Stimulated activated naive B cell treated with anti-CD40 and anti-IgM and Interleukin-4, amounts not matched to agents 10 μg/mL and 1 μg/mL and 100 μg/mL, for 72 hours (primary cell): ENCODE measurements around the gene LRGUK.

Source experiments
- ATAC-seq, 2 donors: fragments of 150-1000 bp; cut with Tn5 transposase; replicated peaks; 2 replicates each; pipeline ENCODE4 v1.10.0; 2021; ENCODE audit warnings: moderate library complexity in 1 of 2
- DNase-seq: peaks from one replicate; pipeline ENCODE4 v3.0.0; 2021
- H3K27ac Mint-ChIP-seq: one replicate; pipeline ENCODE4 v1.8.0; 2022; ENCODE audit warnings: mild to moderate bottlenecking, mixed read lengths
- H3K27me3 Mint-ChIP-seq, 2 donors: one replicate each; pipeline ENCODE4 v1.8.0; 2022; ENCODE audit warnings: mixed read lengths in 2 of 2
- H3K36me3 Mint-ChIP-seq, 2 donors: one replicate each; pipeline ENCODE4 v1.8.0; 2022; ENCODE audit warnings: mixed read lengths in 2 of 2, mild to moderate bottlenecking in 1 of 2
- H3K4me1 Mint-ChIP-seq, 2 donors: one replicate each; pipeline ENCODE4 v1.8.0; 2022; ENCODE audit warnings: mixed read lengths in 2 of 2, mild to moderate bottlenecking in 1 of 2
- H3K4me3 Mint-ChIP-seq, 2 donors: one replicate each; pipeline ENCODE4 v1.8.0; 2022; ENCODE audit warnings: mild to moderate bottlenecking in 2 of 2, mixed read lengths in 2 of 2, moderate library complexity in 1 of 2
- H3K9me3 Mint-ChIP-seq, 2 donors: one replicate each; pipeline ENCODE4 v1.8.0; 2022; ENCODE audit warnings: mixed read lengths in 2 of 2, mild to moderate bottlenecking in 1 of 2

Gene LRGUK

DNA sequence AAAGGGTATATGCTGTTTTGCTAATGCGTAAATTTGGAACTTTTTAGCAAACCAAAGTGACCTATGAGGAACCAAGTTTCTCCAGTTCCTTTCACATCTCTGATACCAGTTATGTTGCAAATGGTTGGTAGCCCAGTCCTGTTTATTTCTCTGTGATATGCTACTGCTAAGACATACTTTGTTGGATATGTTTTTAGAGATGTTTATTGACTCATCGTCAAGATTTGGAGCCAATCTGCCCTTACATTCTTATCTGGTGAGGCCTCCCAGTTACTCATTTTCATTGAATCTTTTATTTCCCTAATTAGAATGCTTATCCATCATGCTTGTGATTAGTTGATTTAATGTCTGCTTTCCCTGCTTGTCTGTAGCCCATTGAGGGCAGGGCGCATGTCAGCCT lies 58.9 kb downstream of the LRGUK start:
- DNase-seq (no peak), ATAC-seq (no peak)
- no peak overlapping the region for H3K4me3 Mint-ChIP-seq
- peaks cover 0 to 6% of the 10 kb centered on the region in 2 donors for H3K27me3 Mint-ChIP-seq
- no peak overlapping the region for H3K27ac Mint-ChIP-seq
- H3K9me3 Mint-ChIP-seq: no peaks in the 10 kb centered on the region
- no peaks in the 10 kb centered on the region for H3K4me1 Mint-ChIP-seq
- no peaks in the 10 kb centered on the region for H3K36me3 Mint-ChIP-seq

DNA sequence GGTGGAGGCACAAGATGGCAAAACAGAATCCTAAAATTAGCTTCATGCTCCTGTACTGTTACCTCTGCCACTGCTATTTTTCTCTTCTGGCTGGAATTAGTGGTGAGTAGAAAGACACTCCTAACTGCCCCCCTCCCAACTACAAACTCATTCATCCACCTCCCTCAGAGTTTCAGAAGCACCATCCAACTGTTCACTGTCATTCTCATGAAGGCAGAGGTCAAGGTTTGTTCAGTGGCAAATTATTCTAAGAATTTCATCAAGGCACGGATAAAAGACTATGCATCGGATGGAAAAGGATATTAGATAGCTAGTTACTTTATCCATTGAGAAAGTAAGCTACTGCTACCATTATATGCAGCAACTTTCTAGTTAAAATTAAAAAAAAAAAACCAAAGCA lies 59.7 kb downstream of the LRGUK start:
- DNase-seq (no peak), ATAC-seq (no peak)
- Mint-ChIP-seq H3K36me3 (no peaks in the 10 kb centered on the region), H3K9me3 (no peaks in the 10 kb centered on the region), H3K27me3 (peaks cover 0 to 6% of the 10 kb centered on the region in 2 donors), H3K27ac (no peak overlapping the region), H3K4me1 (no peaks in the 10 kb centered on the region), H3K4me3 (no peak overlapping the region)

DNA sequence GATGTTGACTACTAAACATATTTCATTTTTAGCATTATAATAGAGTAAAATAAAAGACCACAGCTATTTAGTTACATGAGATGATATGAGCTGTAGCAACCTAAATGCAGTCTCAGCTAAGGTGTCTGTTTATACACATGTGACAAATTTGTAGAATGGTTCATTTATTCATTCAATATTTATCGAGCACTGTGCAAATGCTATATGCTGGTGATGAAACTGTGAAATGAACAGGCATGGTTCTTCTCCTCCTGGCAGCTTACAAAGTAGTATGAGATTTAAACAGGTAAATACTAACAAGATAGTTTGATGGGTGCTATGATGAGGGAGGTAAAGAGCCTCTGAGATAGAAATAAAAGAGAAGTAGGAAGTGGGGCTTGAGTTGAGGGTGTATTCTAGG lies 60.8 kb downstream of the LRGUK start:
- Mint-ChIP-seq H3K27ac (no peak overlapping the region), H3K4me1 (no peaks in the 10 kb centered on the region), H3K27me3 (peaks cover 0 to 6% of the 10 kb centered on the region in 2 donors), H3K4me3 (no peak overlapping the region), H3K36me3 (no peaks in the 10 kb centered on the region), H3K9me3 (no peaks in the 10 kb centered on the region)
- ATAC-seq (no peak), DNase-seq (no peak)

DNA sequence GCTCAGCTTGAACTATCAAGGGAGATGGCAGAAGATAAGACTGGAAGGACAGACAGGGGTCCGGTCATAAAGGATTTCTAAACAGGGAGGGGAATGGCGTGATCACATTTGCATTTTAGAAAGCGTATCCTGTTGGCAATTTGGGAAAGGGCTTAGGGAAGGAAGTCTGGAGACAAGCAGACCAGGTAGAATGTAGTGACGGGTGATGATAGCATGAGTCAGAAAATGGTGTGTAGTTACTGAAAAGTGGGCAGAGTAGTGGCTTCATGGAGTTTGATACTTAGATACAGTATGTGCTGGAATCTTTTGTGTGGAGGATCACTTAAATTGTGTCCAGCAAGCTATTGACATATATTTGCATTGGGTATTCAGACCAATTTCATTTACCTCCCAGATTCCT lies 61.2 kb downstream of the LRGUK start:
- Mint-ChIP-seq H3K9me3 (no peaks in the 10 kb centered on the region), H3K4me1 (no peaks in the 10 kb centered on the region), H3K27ac (no peak overlapping the region), H3K4me3 (no peak overlapping the region), H3K27me3 (peaks cover 0 to 6% of the 10 kb centered on the region in 2 donors), H3K36me3 (no peaks in the 10 kb centered on the region)
- ATAC-seq (no peak), DNase-seq (no peak)

DNA sequence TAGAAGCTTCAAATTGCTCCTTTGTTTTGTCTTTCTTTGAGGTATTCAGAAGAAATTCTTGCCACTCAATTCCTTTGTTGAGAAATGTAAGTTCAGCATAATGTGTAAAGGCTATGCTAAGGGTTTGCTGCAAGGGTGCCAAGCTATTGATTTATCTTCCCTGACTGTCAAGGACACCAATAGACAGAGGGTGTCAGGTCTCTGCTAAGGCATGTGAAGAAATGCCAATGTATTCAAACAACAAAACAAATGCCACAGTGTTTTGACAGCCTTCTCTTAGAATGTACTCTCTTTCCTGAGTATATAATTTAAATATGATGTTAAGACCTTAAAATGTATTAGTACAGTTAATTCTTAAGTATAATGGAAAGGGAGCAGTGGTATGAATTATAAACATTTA lies 62.4 kb downstream of the LRGUK start:
- Mint-ChIP-seq H3K4me3 (no peak overlapping the region), H3K9me3 (no peaks in the 10 kb centered on the region), H3K36me3 (no peaks in the 10 kb centered on the region), H3K27ac (no peak overlapping the region), H3K27me3 (peaks cover 0 to 6% of the 10 kb centered on the region in 2 donors), H3K4me1 (no peaks in the 10 kb centered on the region)
- no peak for DNase-seq
- no peak for ATAC-seq

DNA sequence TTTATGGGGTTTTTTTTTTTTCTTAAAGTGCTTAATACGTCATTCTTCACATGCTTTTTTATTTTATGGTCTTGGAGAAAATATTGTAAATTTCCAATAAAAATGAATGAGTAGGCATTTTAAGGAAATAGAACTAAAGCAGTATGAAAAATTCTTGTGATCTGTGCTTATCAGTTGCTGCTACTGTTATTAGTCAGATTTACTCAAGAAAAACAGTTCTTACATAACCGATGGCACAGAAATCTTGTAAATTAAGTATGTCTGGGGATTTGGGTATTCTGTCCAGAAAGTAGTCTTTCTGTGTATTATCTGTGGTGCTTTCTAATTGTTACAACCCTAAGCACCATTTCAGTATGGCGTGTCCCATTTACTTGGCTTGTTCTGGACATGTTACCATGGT lies 64.7 kb downstream of the LRGUK start:
- Mint-ChIP-seq H3K4me1 (no peaks in the 10 kb centered on the region), H3K36me3 (no peaks in the 10 kb centered on the region), H3K4me3 (no peak overlapping the region), H3K9me3 (no peaks in the 10 kb centered on the region), H3K27me3 (peaks cover 0 to 6% of the 10 kb centered on the region in 2 donors), H3K27ac (no peak overlapping the region)
- no peak for DNase-seq
- ATAC-seq: no peak

DNA sequence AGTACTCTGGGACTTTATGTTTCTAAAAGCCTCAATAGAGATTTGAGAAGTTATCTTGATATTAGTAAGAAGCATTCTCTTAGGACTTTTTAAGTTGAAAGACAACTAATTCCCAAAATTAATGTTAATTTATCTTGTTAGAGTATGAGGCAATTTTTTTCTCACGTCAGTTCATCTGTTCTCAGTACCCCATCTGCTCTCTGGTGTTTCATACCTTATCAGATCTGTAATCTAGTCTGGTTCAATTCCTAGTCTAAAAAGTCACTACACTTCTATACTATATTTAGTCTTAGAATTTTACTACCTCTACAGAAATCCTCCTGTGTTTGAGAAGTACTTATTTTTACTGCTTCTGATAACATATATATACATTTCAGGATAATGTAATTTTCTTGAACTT lies 66.1 kb downstream of the LRGUK start:
- Mint-ChIP-seq H3K36me3 (no peaks in the 10 kb centered on the region), H3K27ac (no peak overlapping the region), H3K4me1 (no peaks in the 10 kb centered on the region), H3K4me3 (no peak overlapping the region), H3K27me3 (peaks cover 1% of the 10 kb centered on the region in 2 donors), H3K9me3 (no peaks in the 10 kb centered on the region)
- no peak for ATAC-seq
- no peak for DNase-seq

DNA sequence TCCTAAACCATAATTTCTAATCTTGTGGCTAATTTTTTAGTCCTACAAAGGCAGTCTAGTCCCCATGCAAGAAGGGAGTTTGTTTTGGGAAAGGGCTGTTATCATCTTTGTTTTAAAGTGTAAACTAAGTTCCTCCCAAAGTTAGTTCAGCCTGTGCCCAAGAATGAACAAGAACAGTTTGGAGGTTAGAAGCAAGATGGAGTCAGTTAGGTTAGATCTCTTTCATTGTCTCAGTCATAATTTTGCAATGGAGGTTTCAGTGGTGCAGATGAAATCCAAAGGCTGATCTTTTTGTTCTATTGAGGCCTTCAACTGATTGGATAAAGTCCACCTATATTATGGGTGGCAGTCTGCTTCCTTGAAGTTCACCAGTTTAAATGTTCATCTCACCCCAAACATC lies 68.1 kb downstream of the LRGUK start:
- H3K27me3 Mint-ChIP-seq: peaks cover 0 to 3% of the 10 kb centered on the region in 2 donors
- no peak overlapping the region for H3K27ac Mint-ChIP-seq
- no peaks in the 10 kb centered on the region for H3K36me3 Mint-ChIP-seq
- ATAC-seq (no peak), DNase-seq (no peak)
- H3K4me3 Mint-ChIP-seq: no peak overlapping the region
- H3K4me1 Mint-ChIP-seq: no peaks in the 10 kb centered on the region
- no peaks in the 10 kb centered on the region for H3K9me3 Mint-ChIP-seq

DNA sequence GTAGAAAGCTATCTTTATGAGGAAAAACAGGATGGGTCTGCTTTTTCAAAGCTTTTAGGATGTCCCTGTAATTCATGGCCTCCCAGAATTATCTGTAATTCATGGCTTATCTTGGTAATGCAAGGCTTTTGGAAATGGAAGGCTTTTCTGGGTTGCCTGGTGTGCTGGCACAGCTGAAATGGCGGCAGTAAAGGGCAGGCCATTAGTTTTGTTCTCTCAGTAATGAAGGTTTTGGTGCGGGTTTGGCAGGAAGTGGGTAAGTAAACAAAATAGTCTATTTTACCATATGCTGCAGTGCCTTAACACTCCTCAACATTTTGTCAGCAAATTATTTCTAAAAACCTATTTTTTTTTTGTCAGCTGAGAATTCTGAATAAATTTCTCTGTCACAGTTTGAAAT lies 69.3 kb downstream of the LRGUK start:
- Mint-ChIP-seq H3K9me3 (no peaks in the 10 kb centered on the region), H3K36me3 (no peaks in the 10 kb centered on the region), H3K4me3 (no peak overlapping the region), H3K27me3 (peaks cover 0 to 3% of the 10 kb centered on the region in 2 donors), H3K27ac (no peak overlapping the region), H3K4me1 (no peaks in the 10 kb centered on the region)
- ATAC-seq (no peak), DNase-seq (no peak)

DNA sequence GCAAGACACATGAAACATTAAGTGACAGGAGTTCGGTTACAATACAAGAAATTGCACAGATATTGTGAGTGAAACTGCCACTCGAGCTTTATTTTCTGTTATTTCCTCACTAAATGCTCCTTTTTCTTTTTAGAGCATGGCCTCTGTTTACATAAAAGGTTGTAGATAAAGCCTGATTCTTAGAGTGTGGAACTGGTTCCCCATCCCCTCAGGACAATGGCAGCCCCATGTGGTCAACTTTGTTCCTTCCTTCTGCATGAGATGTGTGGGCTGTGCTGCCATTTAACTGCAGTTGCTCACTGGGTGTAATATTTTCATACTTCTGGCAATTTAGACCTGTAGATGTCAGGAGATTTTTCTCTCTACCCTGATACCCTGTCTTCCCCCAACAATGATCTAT lies 70.2 kb downstream of the LRGUK start:
- Mint-ChIP-seq H3K27me3 (peaks cover 0 to 3% of the 10 kb centered on the region in 2 donors), H3K4me3 (no peak overlapping the region), H3K4me1 (no peaks in the 10 kb centered on the region), H3K36me3 (no peaks in the 10 kb centered on the region), H3K27ac (no peak overlapping the region), H3K9me3 (no peaks in the 10 kb centered on the region)
- no peak for ATAC-seq
- DNase-seq: no peak

DNA sequence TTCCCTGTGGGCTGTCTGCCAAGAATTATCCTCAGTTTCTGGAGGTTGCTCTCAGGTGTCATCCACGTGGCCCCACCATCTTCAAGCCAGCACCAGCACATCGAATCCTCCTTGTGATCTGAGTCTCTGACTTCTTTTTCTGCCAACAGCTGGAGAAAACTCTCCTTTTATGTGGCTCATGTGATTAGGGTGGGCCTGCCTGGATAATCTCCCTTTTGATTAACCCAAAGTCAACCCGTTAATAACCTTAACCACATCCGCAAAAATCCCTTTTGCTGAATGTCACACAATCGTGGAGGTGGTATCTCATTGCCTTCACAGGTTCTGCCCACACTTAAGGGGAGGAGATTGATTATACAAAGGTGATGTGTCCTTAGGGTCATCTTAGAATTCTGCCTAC lies 73.8 kb downstream of the LRGUK start:
- Mint-ChIP-seq H3K27ac (no peak overlapping the region), H3K4me3 (no peak overlapping the region), H3K4me1 (no peaks in the 10 kb centered on the region), H3K36me3 (no peaks in the 10 kb centered on the region), H3K27me3 (peaks cover 0 to 3% of the 10 kb centered on the region in 2 donors), H3K9me3 (peaks cover 0 to 3% of the 10 kb centered on the region in 2 donors)
- ATAC-seq (no peak), DNase-seq (no peak)

DNA sequence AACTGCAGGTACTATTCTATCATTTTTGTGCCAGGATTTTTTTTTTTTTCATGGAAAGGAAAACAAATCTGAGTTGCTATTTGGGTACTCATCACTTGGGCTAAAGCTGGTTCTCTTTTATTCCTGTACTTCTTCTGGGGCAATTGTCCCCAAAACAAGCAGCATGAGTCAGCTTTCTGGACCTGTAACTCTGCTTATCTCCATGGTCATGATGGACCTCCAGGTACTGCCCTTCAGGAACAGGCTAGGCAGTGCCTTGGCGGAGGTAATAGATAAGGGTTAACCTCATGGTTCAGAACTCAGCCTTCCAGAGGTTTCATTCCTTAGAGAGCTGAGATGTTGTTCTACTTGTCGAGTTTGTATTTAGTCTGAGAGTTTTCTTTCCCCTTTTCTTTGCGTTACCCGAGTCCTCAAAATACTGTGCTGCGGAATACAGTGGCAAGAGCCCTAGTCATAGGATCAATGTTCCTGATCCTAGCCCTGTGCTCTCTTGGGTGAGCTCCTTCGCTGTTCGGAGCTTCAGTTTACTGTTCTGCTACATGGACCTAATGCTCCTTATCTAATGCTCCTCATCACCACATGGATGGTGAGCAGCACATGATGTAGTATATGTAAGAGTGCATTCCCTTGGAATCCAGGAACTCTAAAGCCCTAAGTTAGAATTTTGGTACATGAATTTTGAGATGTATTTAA lies 74.6 kb downstream of the LRGUK start:
- ATAC-seq (no peak), DNase-seq (no peak)
- Mint-ChIP-seq H3K27ac (no peak overlapping the region), H3K9me3 (peaks cover 0 to 3% of the 10 kb centered on the region in 2 donors), H3K4me3 (no peak overlapping the region), H3K36me3 (no peaks in the 10 kb centered on the region), H3K27me3 (peaks cover 0 to 3% of the 10 kb centered on the region in 2 donors), H3K4me1 (no peaks in the 10 kb centered on the region)

DNA sequence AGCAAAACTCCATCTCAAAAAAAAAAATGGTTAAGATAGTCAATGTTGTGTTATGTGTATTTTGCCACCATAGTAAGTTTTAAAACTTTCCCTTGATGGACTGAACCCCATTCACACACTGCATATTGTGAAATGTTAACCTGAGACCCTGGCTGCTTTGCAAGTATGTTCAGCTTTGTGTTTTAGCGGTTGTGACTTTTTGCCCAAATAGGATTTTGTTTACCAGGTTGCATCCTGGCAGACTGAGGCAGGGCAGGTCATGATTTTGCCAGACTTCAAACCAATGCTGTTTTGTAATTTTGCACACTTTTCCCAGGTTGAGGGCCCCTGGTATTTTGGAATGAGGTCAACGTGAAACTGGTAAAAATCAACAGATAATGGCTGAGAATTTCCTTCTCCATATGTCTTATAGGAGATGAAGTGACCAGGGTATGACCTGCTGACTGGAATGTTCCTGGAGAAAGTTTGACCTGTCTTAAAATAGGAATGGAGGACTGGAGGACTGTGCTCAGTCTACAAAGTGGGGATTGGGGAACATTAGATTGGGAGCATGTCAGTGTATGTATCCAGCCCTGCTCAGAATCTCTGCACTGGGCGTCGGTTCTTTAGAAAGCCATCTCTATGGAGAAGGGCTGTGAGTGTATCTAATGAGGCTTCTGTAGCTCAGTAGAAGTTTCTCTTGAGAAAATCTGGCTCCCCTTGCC lies 76.2 kb downstream of the LRGUK start:
- no peak for DNase-seq
- Mint-ChIP-seq H3K4me3 (no peak overlapping the region), H3K36me3 (no peaks in the 10 kb centered on the region), H3K4me1 (no peaks in the 10 kb centered on the region), H3K27ac (no peak overlapping the region), H3K27me3 (peaks cover 0 to under 1% of the 10 kb centered on the region in 2 donors), H3K9me3 (peaks cover 0 to 3% of the 10 kb centered on the region in 2 donors)
- no peak for ATAC-seq

DNA sequence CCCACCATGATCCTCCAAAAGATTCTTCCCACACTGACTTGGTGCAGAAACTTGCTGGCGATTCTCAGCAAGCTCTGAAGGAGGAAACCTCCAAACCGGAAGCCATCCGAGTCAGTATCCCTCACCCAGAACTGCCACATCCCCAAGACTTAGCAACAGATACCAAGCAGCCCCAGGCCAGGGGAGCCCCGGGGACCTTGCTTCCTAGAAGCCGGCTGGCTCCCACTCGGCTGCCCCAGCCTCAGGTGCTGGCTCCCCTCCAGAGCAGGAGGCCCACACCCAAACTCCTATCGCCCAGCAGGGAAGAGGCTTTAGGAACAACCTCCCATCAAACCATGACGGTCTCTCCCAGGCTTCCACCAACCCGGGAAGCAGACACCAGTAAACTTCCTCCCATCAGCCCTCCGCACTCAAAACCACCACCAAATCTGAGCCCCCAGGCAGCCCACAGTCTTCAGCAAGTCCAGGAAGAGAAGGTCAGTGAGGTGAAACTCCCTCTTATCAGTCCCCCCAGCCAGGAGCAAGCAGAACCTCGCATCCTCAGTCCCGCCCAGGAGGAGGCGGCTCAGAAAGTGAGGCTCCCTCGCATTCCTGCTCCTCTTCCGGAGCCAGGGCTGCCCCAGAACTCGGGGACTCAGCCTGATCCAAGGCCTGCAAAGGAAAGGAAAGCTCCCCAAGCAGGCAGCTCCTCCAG lies 82.3 kb downstream of the LRGUK start:
- Mint-ChIP-seq H3K4me3 (no peak overlapping the region), H3K27ac (no peak overlapping the region), H3K36me3 (no peaks in the 10 kb centered on the region), H3K4me1 (no peaks in the 10 kb centered on the region), H3K27me3 (peaks cover 11 to 20% of the 10 kb centered on the region in 2 donors), H3K9me3 (peaks cover 0 to 3% of the 10 kb centered on the region in 2 donors)
- DNase-seq: no peak
- ATAC-seq: no peak

DNA sequence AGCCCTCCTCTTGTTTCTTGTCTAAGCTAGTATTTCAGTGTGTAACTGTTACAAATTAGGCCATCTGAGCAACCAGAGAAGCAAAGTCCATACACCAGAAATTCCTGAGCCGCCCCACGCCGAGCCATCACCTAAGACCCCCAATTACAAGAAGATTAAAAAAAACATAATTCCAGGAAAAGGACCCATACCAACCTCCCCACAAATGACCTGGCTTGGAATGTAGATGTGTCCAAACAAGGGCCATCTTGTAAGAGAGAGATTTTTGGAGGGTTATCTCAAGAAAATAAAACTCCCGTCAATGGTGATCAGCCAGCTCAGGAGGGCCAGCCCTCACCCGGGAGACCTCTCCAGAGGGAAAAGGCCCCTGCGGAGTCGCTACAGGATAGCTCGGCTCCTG lies 83.1 kb downstream of the LRGUK start:
- Mint-ChIP-seq H3K27me3 (peaks cover 11 to 20% of the 10 kb centered on the region in 2 donors), H3K4me1 (no peaks in the 10 kb centered on the region), H3K4me3 (no peak overlapping the region), H3K27ac (no peak overlapping the region), H3K36me3 (no peaks in the 10 kb centered on the region), H3K9me3 (no peaks in the 10 kb centered on the region)
- no peak for ATAC-seq
- no peak for DNase-seq
